Suppressor macrophage treated with lipopolysaccharide for 1 hour (primary cell): ENCODE results near the gene TNFRSF6B.

Experiments
- DNase-seq, 3 donors: peaks; one replicate each; pipeline ENCODE4 v3.0.0-alpha.2; 2020 to 2022

Gene TNFRSF6B

DNA sequence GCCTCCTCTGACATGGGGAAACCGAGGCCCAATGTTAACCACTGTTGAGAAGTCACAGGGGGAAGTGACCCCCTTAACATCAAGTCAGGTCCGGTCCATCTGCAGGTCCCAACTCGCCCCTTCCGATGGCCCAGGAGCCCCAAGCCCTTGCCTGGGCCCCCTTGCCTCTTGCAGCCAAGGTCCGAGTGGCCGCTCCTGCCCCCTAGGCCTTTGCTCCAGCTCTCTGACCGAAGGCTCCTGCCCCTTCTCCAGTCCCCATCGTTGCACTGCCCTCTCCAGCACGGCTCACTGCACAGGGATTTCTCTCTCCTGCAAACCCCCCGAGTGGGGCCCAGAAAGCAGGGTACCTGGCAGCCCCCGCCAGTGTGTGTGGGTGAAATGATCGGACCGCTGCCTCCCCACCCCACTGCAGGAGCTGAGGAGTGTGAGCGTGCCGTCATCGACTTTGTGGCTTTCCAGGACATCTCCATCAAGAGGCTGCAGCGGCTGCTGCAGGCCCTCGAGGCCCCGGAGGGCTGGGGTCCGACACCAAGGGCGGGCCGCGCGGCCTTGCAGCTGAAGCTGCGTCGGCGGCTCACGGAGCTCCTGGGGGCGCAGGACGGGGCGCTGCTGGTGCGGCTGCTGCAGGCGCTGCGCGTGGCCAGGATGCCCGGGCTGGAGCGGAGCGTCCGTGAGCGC is 1.6 kb downstream of the TNFRSF6B start:
- no peak for DNase-seq

GRCh38 chr20:63698739-63699465 is 2.5 kb downstream of the TNFRSF6B start:
- DNase-seq, result peak; percentile 68 to 84 (median 81)

GRCh38 chr20:63699466-63700198 is 3.2 kb downstream of the TNFRSF6B start:
- no peak for DNase-seq

- no peak for DNase-seq
Measured at GRCh38 chr20:63700199-63701050, 4.0 kb downstream of the TNFRSF6B start.

- DNase-seq, result no peak
Measured at GRCh38 chr20:63701051-63701328, 4.5 kb downstream of the TNFRSF6B start.

- DNase-seq, result no peak
Measured at GRCh38 chr20:63701329-63702035, 5.0 kb downstream of the TNFRSF6B start.

DNA sequence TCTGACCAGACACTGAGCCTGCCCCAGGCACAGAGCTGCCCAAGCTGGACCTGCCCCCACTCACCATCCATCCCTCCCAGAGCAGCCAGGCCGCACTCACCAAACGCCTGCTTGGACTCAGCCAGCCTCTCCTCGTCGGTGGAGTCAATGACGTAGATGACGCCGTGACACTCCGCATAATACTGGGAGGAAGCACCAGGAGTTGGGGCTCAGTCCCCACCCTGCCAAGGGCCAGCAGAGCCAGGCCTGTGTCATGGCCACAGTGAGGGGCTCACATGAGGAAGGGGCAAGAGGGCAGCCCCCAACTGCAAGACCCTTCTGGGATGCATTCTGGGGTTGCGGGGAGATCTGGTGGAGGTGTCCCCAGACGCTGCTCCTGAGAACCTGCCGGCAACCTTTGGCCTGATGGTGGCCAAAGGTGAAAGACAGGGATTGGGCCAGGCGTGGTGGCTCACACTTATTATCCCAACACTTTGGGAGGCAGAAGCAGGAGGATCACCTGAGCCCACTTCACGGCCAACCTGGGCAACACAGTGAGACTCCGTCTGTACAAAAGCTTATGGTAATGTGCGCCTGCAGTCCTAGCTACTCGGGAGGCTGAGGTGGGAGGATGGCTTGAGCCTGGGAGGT is 5.7 kb downstream of the TNFRSF6B start:
- DNase-seq, result no peak

GRCh38 chr20:63702751-63703470 is 6.5 kb downstream of the TNFRSF6B start:
- DNase-seq, result no peak

DNA sequence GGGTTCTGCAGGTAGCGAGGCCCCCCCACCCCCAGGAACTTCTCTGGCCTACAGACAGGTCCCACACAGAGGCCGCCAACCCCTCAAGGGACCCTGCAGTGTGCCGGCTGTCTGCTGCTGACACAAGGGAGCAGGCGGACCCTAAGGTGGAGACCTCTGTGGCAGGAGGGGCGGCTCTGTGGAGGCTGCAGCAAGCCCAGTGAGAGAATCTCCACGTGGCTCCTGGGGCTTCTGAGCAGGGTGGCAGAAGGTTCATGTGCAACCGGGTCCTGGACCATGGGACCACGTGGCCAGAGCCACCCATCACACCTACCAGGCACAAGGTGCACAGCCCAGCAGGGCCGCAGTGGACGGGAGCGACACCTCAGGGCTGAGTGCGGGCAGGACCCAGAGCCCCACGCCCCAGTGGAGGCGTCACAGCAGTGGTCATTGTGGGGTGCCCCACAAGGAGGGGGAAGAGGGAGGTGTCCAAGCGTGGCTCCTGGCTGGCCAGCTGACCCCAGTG is 7.1 kb downstream of the TNFRSF6B start:
- DNase-seq, result no peak

DNA sequence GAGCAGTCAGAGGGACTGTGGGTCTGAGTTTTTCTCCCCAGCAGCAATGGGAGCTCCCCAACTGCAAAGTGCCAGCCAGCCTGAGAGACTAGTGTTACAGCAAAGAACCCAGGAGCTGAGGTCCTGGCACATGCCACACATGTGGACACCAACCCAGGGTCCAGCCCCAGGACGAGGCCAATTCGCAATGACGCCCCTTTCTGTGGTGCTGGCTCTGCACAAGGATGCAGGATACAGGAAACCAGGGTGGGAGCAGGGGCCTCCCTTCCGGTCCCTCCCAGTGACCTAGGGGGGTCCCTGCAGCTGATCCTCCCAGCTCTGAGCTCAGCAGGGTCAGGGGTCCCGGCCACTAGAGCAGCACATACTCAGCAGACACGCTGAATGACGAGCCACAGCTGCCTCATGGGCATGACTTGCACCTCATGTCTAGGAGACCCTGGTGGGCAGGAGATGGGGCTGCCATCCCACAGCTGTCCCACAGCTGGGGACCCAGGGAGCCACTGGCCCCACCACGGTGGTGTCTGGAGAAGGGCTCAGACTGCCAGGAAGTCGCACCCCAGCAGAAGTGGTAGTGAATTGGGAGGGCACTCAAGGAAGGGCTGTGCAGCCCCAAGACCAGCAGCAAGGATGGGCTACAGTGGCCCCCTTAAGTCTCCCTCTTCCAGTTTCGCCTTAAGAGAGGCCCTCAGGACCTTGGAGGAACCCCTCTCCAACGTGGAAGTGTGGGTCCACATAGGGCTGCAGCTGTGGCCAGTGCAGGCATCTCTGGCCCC is 7.7 kb downstream of the TNFRSF6B start:
- no peak for DNase-seq

DNA sequence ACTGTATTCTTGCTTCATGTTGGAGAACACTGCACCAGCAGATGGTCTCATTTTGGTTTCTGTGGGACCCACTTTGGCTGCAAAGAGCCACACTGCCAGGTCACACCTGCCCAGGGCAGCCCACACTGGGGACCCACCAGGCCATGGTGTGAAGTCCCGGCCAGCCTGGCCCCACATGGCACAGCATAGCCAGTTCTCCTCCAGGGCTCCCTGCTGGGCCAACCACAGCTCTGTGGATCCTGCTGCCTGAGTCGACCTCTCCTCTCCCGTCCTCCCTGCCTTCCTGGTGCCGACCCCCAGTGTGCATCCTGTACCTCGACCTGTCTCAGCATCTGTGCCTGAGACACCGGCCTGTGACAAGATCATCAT is 8.3 kb downstream of the TNFRSF6B start:
- DNase-seq, result no peak

- no peak for DNase-seq
Measured at GRCh38 chr20:63705232-63706026, 9.0 kb downstream of the TNFRSF6B start.

GRCh38 chr20:63706027-63706695 is 9.7 kb downstream of the TNFRSF6B start:
- DNase-seq, result peak in 1 of 3 donors; percentile 19

DNA sequence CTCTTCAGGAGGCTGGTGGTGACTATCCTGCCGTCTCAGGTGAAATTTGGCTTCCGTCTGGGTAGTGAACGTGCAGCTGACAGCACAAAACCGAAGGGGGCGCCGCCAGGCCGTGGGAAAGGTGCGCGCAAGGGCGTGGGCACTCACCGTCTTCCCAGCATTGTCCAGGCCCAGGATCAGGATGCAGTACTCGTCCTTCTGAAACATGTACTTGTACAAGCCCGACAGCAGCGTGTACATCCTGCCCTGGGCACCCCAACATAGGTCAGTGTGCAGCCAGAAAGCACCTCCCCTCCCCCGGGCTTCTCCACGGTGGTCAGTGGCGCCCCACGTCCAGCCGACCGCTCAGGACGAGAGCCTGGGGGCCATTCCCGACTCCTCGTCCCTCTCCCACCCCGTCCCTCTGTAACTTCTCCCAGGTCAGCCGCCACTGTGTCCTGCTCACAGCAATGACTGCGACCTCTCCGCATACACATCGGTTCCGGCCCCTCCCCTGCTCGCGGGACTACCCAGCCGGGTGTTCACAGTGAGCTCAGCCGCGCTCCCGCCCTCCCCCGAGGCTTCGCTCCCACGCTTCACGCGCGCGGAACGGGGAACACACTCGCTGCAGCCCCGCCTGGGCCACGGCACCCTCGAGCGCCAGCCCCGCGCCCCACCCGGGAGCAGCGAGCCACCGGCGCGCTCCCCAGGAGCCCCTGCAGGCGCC is 10.6 kb downstream of the TNFRSF6B start:
- DNase-seq, result peak; percentile 87 to 94 (median 90)

- peak; percentile 92 to 97 (median 96) for DNase-seq
Measured at GRCh38 chr20:63707558-63708300, 11.3 kb downstream of the TNFRSF6B start, which contains the start of the genes ARFRP1 and ZGPAT. Gene ARFRP1, minus strand, starts transcription at chr20:63707976. Its CDS starts 885 bp downstream, at chr20:63707091. Gene ZGPAT, plus strand, starts transcription at chr20:63708039. Its CDS starts 542 bp downstream, at chr20:63708581.

- peak in 1 of 3 donors; percentile 31 for DNase-seq
Measured at GRCh38 chr20:63708301-63709148, 12.1 kb downstream of the TNFRSF6B start.
